GM12891 (cell line): ENCODE data around the gene HAUS7.

Experiments used
- DNase-seq: peaks from one replicate; pipeline ENCODE4 v3.0.0; 2011; ENCODE audit warnings: low spot score; ENCODE audit not compliant: insufficient read length
- FAIRE-seq: peaks from 2 replicates; lab custom pipeline; 2011; peaks lifted over from hg19 to GRCh38; lab: Jason Lieb, UNC
- PAX5 ChIP-seq: IDR thresholded peaks from 2 replicates; pipeline ENCODE4 v1.6.1; 2011; ENCODE audit warnings: low read length, moderate library complexity, mild to moderate bottlenecking; ENCODE audit not compliant: insufficient read depth, severe bottlenecking
- POLR2A ChIP-seq: IDR thresholded peaks from 2 replicates; pipeline ENCODE4 v1.6.1; 2011; ENCODE audit warnings: low read depth, low read length, control low read depth
- POLR2AphosphoS5 ChIP-seq: IDR thresholded peaks from 2 replicates; pipeline ENCODE4 v1.6.1; 2011; ENCODE audit warnings: low read depth, low read length, control low read depth
- POU2F2 ChIP-seq: IDR thresholded peaks from 2 replicates; pipeline ENCODE4 v1.6.1; 2011; ENCODE audit warnings: low read depth, mild to moderate bottlenecking, control low read depth, low read length, moderate library complexity
- SPI1 ChIP-seq: IDR thresholded peaks from 2 replicates; pipeline ENCODE4 v1.6.1; 2011; ENCODE audit warnings: low read depth, low read length, control low read depth
- TAF1 ChIP-seq: IDR thresholded peaks from 2 replicates; pipeline ENCODE4 v1.6.1; 2011; ENCODE audit warnings: low read depth, low read length, control low read depth

Gene HAUS7

GRCh38 chrX:153459986-153460385, 10.4 kb downstream of the HAUS7 start:
- FAIRE-seq (no peak), DNase-seq (no peak)
- no peak for TF ChIP-seq SPI1

DNA sequence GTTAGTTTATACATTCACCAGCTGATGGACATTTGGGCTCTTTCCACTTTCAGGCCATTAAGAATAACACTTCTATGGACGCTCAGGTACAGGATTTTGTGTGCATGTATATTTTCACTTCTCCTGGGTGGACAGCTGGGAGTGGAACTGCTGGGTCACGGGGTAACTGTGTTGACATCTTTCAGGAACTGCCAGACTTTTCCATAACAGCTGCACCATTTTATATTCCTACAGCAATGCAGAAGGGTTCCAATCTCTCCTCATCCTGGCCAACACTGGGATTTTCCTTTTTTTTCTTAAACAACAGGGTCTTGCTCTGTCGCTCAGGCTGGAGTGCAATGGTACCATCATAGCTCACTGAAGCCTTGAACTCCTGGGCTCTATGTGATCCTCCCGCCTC, 11.9 kb downstream of the HAUS7 start:
- TF ChIP-seq PAX5 (no peak), TAF1 (no peak), POLR2A (no peak), POU2F2 (no peak), POLR2AphosphoS5 (no peak)
- DNase-seq (no peak), FAIRE-seq (no peak)

DNA sequence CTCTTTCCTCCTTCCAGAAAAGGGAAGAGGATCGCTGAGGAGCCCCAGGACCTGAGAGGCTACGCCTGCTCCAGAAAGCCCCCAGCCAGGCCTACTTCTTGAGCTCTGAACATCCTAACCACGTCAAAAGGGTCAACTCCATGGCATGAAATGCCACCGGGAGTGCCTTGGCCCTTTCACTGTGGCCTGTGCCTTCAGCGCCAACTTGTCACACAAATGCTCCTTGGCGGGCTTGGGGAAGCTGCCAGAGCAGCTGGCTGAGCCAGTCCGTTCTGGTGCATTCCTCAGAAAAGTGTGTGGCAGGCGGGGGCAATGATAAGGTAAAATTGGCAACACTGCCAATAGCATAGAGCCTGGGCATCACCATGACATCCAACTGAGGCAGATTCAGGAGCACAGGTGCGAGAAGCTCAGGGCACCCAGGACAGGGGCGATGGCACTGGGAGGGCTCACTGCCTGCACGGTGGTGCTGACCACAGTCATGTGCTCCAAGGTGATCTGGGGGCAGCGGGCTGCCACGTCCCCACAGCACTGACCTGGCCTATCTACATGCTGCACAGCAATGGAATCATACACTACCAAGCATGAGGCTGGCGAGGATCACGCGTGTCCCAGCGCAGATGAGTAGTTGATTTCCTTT, 12.4 kb downstream of the HAUS7 start:
- no peak for FAIRE-seq
- TF ChIP-seq POU2F2 (no peak), TAF1 (no peak), PAX5 (no peak), POLR2A (no peak), POLR2AphosphoS5 (no peak), SPI1 (no peak)
- no peak for DNase-seq

GRCh38 chrX:153457136-153457825, 13.1 kb downstream of the HAUS7 start:
- TF ChIP-seq TAF1 (no peak), POLR2AphosphoS5 (no peak), POLR2A (no peak), SPI1 (no peak), POU2F2 (no peak), PAX5 (no peak)
- FAIRE-seq (no peak), DNase-seq (no peak)

GRCh38 chrX:153456704-153457103, 13.7 kb downstream of the HAUS7 start:
- no peak for FAIRE-seq
- DNase-seq, result no peak

DNA sequence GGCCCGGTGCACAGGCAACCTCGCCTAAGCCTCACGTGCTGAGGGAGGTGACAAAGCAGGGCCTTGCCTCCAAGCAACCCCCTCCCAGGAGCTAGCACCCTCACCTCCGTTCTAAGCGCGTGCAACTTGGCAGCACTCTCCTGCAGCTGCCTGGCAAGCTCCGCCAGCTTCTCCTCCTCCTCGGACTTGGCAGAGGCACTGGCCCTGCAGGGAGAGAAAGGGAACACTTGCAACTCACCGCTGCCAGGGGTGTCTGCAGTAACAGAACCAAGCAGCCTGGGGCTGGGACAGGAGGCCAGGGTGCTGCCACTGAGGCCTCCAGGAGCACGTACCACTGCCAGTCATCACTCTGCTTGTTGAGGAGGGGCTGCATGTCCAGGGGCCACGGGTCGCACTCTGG, 14.2 kb downstream of the HAUS7 start:
- TF ChIP-seq PAX5 (no peak), POLR2A (no peak), POLR2AphosphoS5 (no peak), POU2F2 (no peak), SPI1 (no peak), TAF1 (no peak)
- no peak for FAIRE-seq
- DNase-seq, result no peak

More at GRCh38 chrX:153456704-153457103, 13.7 kb downstream of the HAUS7 start:
- TF ChIP-seq TAF1, result no peak
- no peak for TF ChIP-seq PAX5
- no peak for TF ChIP-seq POU2F2
- no peak for TF ChIP-seq POLR2AphosphoS5
- TF ChIP-seq POLR2A, result no peak
- no peak for TF ChIP-seq SPI1

DNA sequence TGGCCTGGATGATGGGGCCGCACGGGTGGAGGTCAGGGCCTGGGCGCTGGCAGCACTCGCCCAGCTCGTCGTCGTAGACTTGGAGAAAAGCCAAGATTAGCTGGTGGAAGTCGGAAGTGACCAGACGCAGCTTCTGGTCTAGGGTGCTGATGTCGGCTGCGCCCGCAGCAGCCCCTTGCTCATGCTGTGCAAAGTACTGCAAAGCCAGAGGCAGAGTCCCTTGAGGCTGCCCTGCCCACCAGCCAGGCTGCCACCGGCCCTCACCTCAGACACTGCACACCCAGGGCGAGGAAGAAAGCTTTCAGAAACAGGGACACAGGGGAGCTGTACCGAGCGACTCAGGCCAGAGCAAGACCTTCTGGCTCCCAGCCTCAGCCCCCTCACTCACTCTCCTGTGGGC, 14.8 kb downstream of the HAUS7 start:
- FAIRE-seq (no peak), DNase-seq (no peak)
- no peak for TF ChIP-seq TAF1

GRCh38 chrX:153454901-153455550, 15.3 kb downstream of the HAUS7 start:
- no peak for TF ChIP-seq TAF1
- TF ChIP-seq SPI1, result no peak
- TF ChIP-seq POLR2A, result no peak
- no peak for TF ChIP-seq POU2F2
- TF ChIP-seq PAX5, result no peak
- no peak for TF ChIP-seq POLR2AphosphoS5
- FAIRE-seq, result no peak
- DNase-seq, result no peak

GRCh38 chrX:153450949-153451277, 19.5 kb downstream of the HAUS7 start:
- FAIRE-seq, result no peak
- TF ChIP-seq POLR2AphosphoS5 (no peak), SPI1 (no peak), PAX5 (no peak), POU2F2 (no peak), POLR2A (no peak), TAF1 (no peak)

GRCh38 chrX:153450114-153450948, 20.0 kb downstream of the HAUS7 start:
- TF ChIP-seq POU2F2, result no peak
- TF ChIP-seq PAX5, result no peak
- TF ChIP-seq POLR2AphosphoS5, result no peak
- TF ChIP-seq SPI1, result no peak
- no peak for TF ChIP-seq TAF1
- no peak for TF ChIP-seq POLR2A
- DNase-seq, result no peak
- no peak for FAIRE-seq

More at GRCh38 chrX:153450949-153451277, 19.5 kb downstream of the HAUS7 start:
- DNase-seq, result no peak
